Uterus (tissue), 4 donors: ENCODE data around the gene DGKI. TPM values are rescaled to one million over a fixed set of nuclear protein-coding genes. Genes with fewer than 3 reads are reported as not detected.

Source experiments
- DNase-seq, 2 donors: peaks; one replicate each; pipeline ENCODE4 v3.0.0-alpha.2; 2019 to 2020
- H3K27ac ChIP-seq, 2 donors: fragments of 200-600 bp; sonication (generic); 1 replicate in 1 of 2; 2 replicates in 1 of 2; pipeline ENCODE4 v1.5.1; 2016 to 2018
- H3K27me3 ChIP-seq, 2 donors: fragments of 200-600 bp; sonication (generic); one replicate each; pipeline ENCODE4 v1.5.1; 2018 to 2019; ENCODE audit warnings: control low read depth in 1 of 2
- H3K36me3 ChIP-seq, 2 donors: fragments of 200-600 bp; sonication (generic); one replicate each; pipeline ENCODE4 v1.5.1; 2019; ENCODE audit warnings: control low read depth in 1 of 2
- H3K4me1 ChIP-seq, 2 donors: fragments of 200-600 bp; sonication (generic); one replicate each; pipeline ENCODE4 v1.5.1; 2018 to 2019; ENCODE audit warnings: control low read depth in 1 of 2
- H3K4me3 ChIP-seq, 2 donors: fragments of 200-600 bp; sonication (generic); 1 replicate in 1 of 2; 2 replicates in 1 of 2; pipeline ENCODE4 v1.5.1; 2018 to 2019; ENCODE audit warnings: mild to moderate bottlenecking in 1 of 2
- H3K9me3 ChIP-seq, 2 donors: fragments of 200-600 bp; sonication (generic); one replicate each; pipeline ENCODE4 v1.5.1; 2019; ENCODE audit warnings: control low read depth in 1 of 2
- POLR2A ChIP-seq, 2 donors: fragments of 450-650 bp; IDR thresholded peaks; one replicate each; pipeline ENCODE4 v1.6.1; 2016; ENCODE audit warnings: antibody characterized with exemption in 2 of 2, mild to moderate bottlenecking in 1 of 2, moderate library complexity in 1 of 2
- intact Hi-C: fragments of 100-400 bp; cut with DNase I; formaldehyde crosslinking; loops from one replicate; pipeline ENCODE4 v1.15.1; 2023; ENCODE audit warnings: low total_unique reads
- total RNA-seq, 4 donors: library from RNA; depleted of rRNA in 3 of 4; stranded (reverse); fragments of >200 nt in 3 of 4; gene quantifications; one replicate each; pipeline versions ENCODE4 v1.1.0 to v1.2.4, GENCODE V29; 2014 to 2023
- TF ChIP-seq, protein P1 (sequence below), 4 experiments: fragments of 200-600 bp in 2 of 4; fragments of 450-650 bp in 2 of 4; sonication (generic) in 2 of 4; IDR thresholded peaks; one replicate each; pipeline ENCODE4 v1.5.1; 2016 to 2019; ENCODE audit warnings: antibody characterized with exemption in 4 of 4, mild to moderate bottlenecking in 2 of 4, moderate library complexity in 1 of 4
- donor health status: DM: yes; HTN: yes; CAD: no.

Gene DGKI
- total RNA-seq, 4 donors from 2014 or later = 1.0 to 8.5 (median 4.1) TPM

DNA sequence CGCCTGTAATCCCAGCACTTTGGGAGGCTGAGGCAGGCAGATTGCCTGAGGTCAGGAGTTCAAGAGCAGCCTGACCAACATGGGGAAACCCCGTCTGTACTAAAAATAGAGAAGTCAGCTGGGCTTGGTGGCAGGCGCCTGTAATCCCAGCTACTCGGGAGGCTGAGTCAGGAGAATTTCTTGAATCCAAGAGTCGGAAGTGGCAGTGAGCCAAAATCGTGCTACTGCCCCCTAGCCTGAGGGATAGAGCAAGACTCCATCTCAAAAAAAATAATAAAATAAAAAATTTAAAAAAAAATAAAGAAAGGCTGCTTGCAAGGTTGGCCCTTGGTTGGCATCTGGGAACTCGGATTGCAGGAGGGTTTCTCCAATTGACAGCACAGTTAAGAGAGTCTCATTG lies 221.6 kb downstream of the DGKI start:
- intact Hi-C loops = no loop called here
- Histone ChIP-seq H3K27me3 (no peaks in the 10 kb centered on the region), H3K4me1 (no peaks in the 10 kb centered on the region), H3K9me3 (no peaks in the 10 kb centered on the region), H3K27ac (no peak overlapping the region), H3K36me3 (no peaks in the 10 kb centered on the region), H3K4me3 (no peak overlapping the region)
- TF ChIP-seq, protein P1, sequence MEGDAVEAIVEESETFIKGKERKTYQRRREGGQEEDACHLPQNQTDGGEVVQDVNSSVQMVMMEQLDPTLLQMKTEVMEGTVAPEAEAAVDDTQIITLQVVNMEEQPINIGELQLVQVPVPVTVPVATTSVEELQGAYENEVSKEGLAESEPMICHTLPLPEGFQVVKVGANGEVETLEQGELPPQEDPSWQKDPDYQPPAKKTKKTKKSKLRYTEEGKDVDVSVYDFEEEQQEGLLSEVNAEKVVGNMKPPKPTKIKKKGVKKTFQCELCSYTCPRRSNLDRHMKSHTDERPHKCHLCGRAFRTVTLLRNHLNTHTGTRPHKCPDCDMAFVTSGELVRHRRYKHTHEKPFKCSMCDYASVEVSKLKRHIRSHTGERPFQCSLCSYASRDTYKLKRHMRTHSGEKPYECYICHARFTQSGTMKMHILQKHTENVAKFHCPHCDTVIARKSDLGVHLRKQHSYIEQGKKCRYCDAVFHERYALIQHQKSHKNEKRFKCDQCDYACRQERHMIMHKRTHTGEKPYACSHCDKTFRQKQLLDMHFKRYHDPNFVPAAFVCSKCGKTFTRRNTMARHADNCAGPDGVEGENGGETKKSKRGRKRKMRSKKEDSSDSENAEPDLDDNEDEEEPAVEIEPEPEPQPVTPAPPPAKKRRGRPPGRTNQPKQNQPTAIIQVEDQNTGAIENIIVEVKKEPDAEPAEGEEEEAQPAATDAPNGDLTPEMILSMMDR (IDR thresholded peaks at IDR 0.05) = no peak
- no peak for TF ChIP-seq POLR2A (IDR thresholded peaks at IDR 0.05)
- no peak for DNase-seq

DNA sequence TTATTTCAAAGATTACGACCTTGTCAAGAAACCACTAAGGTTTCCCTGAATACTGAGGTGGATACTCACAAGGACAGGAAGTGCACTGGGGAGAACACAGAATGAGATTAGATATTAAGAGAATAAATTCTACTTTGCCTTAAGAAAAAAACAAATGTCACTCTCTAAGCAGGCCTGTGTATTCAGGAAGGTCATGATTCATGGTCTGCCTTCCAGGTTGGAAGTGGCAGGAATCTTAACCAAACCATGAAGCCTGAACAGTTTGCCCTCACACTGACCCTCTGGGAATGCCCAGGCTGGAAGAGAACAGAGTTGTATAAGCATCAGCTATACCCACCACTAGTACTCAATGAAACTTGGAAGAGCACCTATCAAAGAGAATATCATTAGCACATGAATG lies 227.6 kb downstream of the DGKI start:
- no peak overlapping the region for H3K27ac ChIP-seq
- H3K36me3 ChIP-seq = no peaks in the 10 kb centered on the region
- no peak overlapping the region for H3K4me3 ChIP-seq
- DNase-seq = no peak
- H3K27me3 ChIP-seq = no peaks in the 10 kb centered on the region
- no peak for TF ChIP-seq POLR2A (IDR thresholded peaks at IDR 0.05)
- TF ChIP-seq, protein P1 (IDR thresholded peaks at IDR 0.05) = no peak
- intact Hi-C loops = no loop called here
- H3K9me3 ChIP-seq = no peaks in the 10 kb centered on the region
- no peaks in the 10 kb centered on the region for H3K4me1 ChIP-seq

DNA sequence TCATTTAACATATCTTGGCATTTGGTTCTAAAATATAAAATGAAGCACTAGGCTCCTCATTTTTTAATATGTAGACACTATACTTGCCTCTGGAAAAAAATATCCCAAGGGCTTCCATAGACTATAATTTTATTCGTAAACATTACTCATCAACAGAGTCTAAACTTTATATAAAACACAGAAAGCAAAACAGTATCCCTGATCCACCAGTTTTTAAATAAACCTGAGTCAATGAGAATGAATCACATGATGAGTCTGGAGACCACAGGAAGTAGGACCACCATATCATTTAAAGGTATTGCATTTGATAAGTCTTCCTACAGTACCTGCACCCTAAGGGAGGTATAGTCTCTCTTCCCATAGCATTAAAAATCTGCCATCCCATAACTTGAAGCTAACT lies 228.0 kb downstream of the DGKI start:
- TF ChIP-seq, protein P1 (IDR thresholded peaks at IDR 0.05) = no peak
- no peak for TF ChIP-seq POLR2A (IDR thresholded peaks at IDR 0.05)
- DNase-seq = no peak
- H3K27me3 ChIP-seq = no peaks in the 10 kb centered on the region
- H3K9me3 ChIP-seq = no peaks in the 10 kb centered on the region
- no peaks in the 10 kb centered on the region for H3K4me1 ChIP-seq
- H3K27ac ChIP-seq = no peak overlapping the region
- H3K4me3 ChIP-seq = no peak overlapping the region
- intact Hi-C loops = no loop called here
- no peaks in the 10 kb centered on the region for H3K36me3 ChIP-seq

DNA sequence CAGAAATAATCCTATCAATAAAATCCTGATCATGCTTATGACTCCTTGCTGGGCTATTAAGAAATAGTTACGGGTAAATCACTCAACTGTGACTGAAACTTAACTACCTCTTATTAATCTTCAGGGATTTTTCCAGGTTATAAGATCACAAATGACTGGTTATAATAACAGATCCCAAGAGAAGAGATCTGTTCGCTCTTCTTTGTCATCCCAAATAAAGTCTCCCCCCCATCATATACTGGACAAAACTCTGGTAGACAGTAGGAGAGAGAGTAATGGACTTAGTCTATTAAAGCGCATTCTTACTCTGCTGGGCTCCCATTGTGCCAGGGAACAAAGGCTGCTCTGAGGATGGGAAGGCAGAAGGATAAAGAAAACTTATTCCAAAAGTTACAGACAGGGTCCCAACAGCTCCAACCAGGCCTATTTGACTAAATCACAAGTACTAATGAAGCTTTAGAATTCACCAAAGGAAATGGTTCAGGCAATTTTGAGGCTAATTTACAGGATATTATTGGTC lies 233.7 kb downstream of the DGKI start:
- TF ChIP-seq POLR2A (IDR thresholded peaks at IDR 0.05) = no peak
- TF ChIP-seq, protein P1 (IDR thresholded peaks at IDR 0.05) = no peak
- H3K27me3 ChIP-seq = no peaks in the 10 kb centered on the region
- intact Hi-C loops = no loop called here
- no peaks in the 10 kb centered on the region for H3K9me3 ChIP-seq
- no peaks in the 10 kb centered on the region for H3K36me3 ChIP-seq
- no peak overlapping the region for H3K27ac ChIP-seq
- no peak overlapping the region for H3K4me3 ChIP-seq
- no peaks in the 10 kb centered on the region for H3K4me1 ChIP-seq
- no peak for DNase-seq

DNA sequence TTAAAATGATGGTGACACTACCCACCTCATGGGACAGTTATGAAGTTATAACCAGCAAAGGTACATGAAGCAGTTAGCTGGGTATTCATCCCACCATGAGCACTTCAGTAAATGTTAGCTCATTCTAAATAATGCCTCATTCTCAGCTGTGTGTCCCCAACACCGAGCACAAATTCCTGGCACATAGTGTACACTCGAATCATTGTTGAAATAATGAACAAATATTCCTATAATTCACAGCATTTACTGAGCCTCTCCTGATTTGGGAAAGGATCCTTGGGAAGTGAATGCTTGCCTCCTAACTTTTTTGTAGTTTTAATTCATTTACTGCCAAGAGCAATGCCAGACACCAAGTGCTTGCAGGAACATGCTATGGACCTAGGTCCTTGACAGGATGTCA lies 235.2 kb downstream of the DGKI start:
- intact Hi-C loops = no loop called here
- no peaks in the 10 kb centered on the region for H3K4me1 ChIP-seq
- no peak for DNase-seq
- no peaks in the 10 kb centered on the region for H3K9me3 ChIP-seq
- no peak overlapping the region for H3K4me3 ChIP-seq
- H3K27me3 ChIP-seq = no peaks in the 10 kb centered on the region
- no peak overlapping the region for H3K27ac ChIP-seq
- TF ChIP-seq, protein P1 (IDR thresholded peaks at IDR 0.05) = no peak
- TF ChIP-seq POLR2A (IDR thresholded peaks at IDR 0.05) = no peak
- H3K36me3 ChIP-seq = no peaks in the 10 kb centered on the region
